HepG2 (cell line): Measurements from ENCODE around the gene MAIP1. TPM values are rescaled to one million over a fixed set of nuclear protein-coding genes. Genes with fewer than 3 reads are reported as not detected.
A peak's percentile ranks its signal among the peaks of the same experiment; 100 is the strongest.

ENCODE experiments used
- CEBPG ChIP-seq: IDR thresholded peaks from 2 replicates; pipeline ENCODE4 v1.6.1; 2016
- FOXJ3 ChIP-seq: sonication (generic); formaldehyde crosslinking; IDR thresholded peaks from 2 replicates; pipeline ENCODE4 v1.4.0; 2020; ENCODE audit warnings: missing genetic modification reagents, mild to moderate bottlenecking, borderline replicate concordance
- GFI1 ChIP-seq: sonication (generic); formaldehyde crosslinking; IDR thresholded peaks from 2 replicates; pipeline ENCODE4 v1.5.0; 2020; ENCODE audit warnings: missing genetic modification reagents, mild to moderate bottlenecking, borderline replicate concordance
- HHEX ChIP-seq: IDR thresholded peaks from 2 replicates; pipeline ENCODE4 v1.6.1; 2016; ENCODE audit warnings: control low read depth
- KAT7 ChIP-seq: IDR thresholded peaks from 2 replicates; pipeline ENCODE4 v1.6.1; 2018; ENCODE audit warnings: borderline replicate concordance, missing compliant biosample characterization
- KDM5A ChIP-seq: fragments of 200-600 bp; sonication (generic); IDR thresholded peaks from 2 replicates; pipeline ENCODE4 v1.7.0; 2018; ENCODE audit warnings: antibody characterized with exemption, mild to moderate bottlenecking, low read length, borderline replicate concordance
- MXD4 ChIP-seq: IDR thresholded peaks from 2 replicates; pipeline ENCODE4 v1.6.1; 2016; ENCODE audit warnings: mild to moderate bottlenecking, missing biosample characterization, missing genetic modification reagents
- MZF1 ChIP-seq: sonication (generic); formaldehyde crosslinking; IDR thresholded peaks from 2 replicates; pipeline ENCODE4 v1.8.1; 2023; ENCODE audit warnings: mild to moderate bottlenecking, missing genetic modification reagents, borderline replicate concordance
- RBM39 ChIP-seq: fragments of 200-400 bp; formaldehyde crosslinking; IDR thresholded peaks from one replicate; pipeline ENCODE4 v1.6.1; 2018; ENCODE audit warnings: antibody characterized with exemption, mild to moderate bottlenecking, low read depth, low read length; ENCODE audit not compliant: poor library complexity, severe bottlenecking
- SATB2 ChIP-seq: sonication (generic); formaldehyde crosslinking; IDR thresholded peaks from 2 replicates; pipeline ENCODE4 v1.5.0; 2020; ENCODE audit warnings: missing genetic modification reagents
- SMAD1 ChIP-seq: sonication (generic); formaldehyde crosslinking; IDR thresholded peaks from 2 replicates; pipeline ENCODE4 v1.4.0; 2020; ENCODE audit warnings: missing genetic modification reagents, low read depth, mild to moderate bottlenecking, borderline replicate concordance
- SMAD3 ChIP-seq: sonication (generic); formaldehyde crosslinking; IDR thresholded peaks from 2 replicates; pipeline ENCODE4 v1.4.0; 2020; ENCODE audit warnings: missing genetic modification reagents
- SP4 ChIP-seq: sonication (generic); formaldehyde crosslinking; IDR thresholded peaks from 2 replicates; pipeline ENCODE4 v1.8.1; 2023; ENCODE audit warnings: mild to moderate bottlenecking, missing genetic modification reagents
- ZNF136 ChIP-seq: sonication (generic); formaldehyde crosslinking; IDR thresholded peaks from 2 replicates; pipeline ENCODE4 v1.8.1; 2022; ENCODE audit warnings: low read depth, mild to moderate bottlenecking, moderate library complexity, missing genetic modification reagents
- ZNF180 ChIP-seq: sonication (generic); formaldehyde crosslinking; IDR thresholded peaks from 2 replicates; pipeline ENCODE4 v1.4.0; 2020; ENCODE audit warnings: low read depth, missing genetic modification reagents, borderline replicate concordance
- ZNF224 ChIP-seq: sonication (generic); formaldehyde crosslinking; IDR thresholded peaks from 2 replicates; pipeline ENCODE4 v1.5.0; 2020; ENCODE audit warnings: mild to moderate bottlenecking, missing genetic modification reagents
- ZNF33A ChIP-seq: sonication (generic); formaldehyde crosslinking; IDR thresholded peaks from 2 replicates; pipeline ENCODE4 v1.5.1; 2020; ENCODE audit warnings: missing genetic modification reagents, mild to moderate bottlenecking, moderate library complexity, borderline replicate concordance
- ZNF530 ChIP-seq: sonication (generic); formaldehyde crosslinking; IDR thresholded peaks from 2 replicates; pipeline ENCODE4 v1.5.0; 2020; ENCODE audit warnings: low read depth, mild to moderate bottlenecking, missing genetic modification reagents
- ZZZ3 ChIP-seq: sonication (generic); formaldehyde crosslinking; IDR thresholded peaks from 2 replicates; pipeline ENCODE4 v1.4.0; 2020; ENCODE audit warnings: missing genetic modification reagents, mild to moderate bottlenecking, borderline replicate concordance
- polyA plus RNA-seq, 8 experiments: library from polyadenylated mRNA; depleted of rRNA in 3 of 8; stranded (reverse) in 7 of 8; unstranded in 1 of 8; fragments of >200 nt; fragmentation: Illumina TruSeq in 4 of 8; extraction: Trizol in 4 of 8; gene quantifications; 2 replicates each; pipeline versions ENCODE4 v1.2.1 to v1.2.3, GENCODE V29; 2011 to 2016; ENCODE audit warnings: low read depth in 4 of 8, missing spikeins in 1 of 8, mixed read lengths in 1 of 8; ENCODE audit not compliant: insufficient read depth in 1 of 8
- total RNA-seq, 5 experiments: library from RNA; depleted of rRNA; stranded (reverse); fragments of >200 nt; fragmentation: Illumina TruSeq; extraction: Trizol; gene quantifications; 2 replicates each; pipeline ENCODE4 v1.2.3, GENCODE V29; 2016; ENCODE audit warnings: low read depth in 1 of 5
- TF ChIP-seq, protein P1 (sequence below): IDR thresholded peaks from 2 replicates; pipeline ENCODE4 v1.6.1; 2018; ENCODE audit warnings: missing genetic modification reagents, mild to moderate bottlenecking, missing compliant biosample characterization
- TF ChIP-seq, protein P2 (sequence below): sonication (generic); formaldehyde crosslinking; IDR thresholded peaks from 2 replicates; pipeline ENCODE4 v1.5.1; 2020; ENCODE audit warnings: mild to moderate bottlenecking, missing genetic modification reagents, borderline replicate concordance
- TF ChIP-seq, protein P3 (sequence below): sonication (generic); formaldehyde crosslinking; IDR thresholded peaks from 2 replicates; pipeline ENCODE4 v1.5.0; 2020; ENCODE audit warnings: mild to moderate bottlenecking, missing genetic modification reagents
- TF ChIP-seq, protein P4 (sequence below): sonication (generic); formaldehyde crosslinking; IDR thresholded peaks from 2 replicates; pipeline ENCODE4 v1.5.0; 2020; ENCODE audit warnings: mild to moderate bottlenecking, low read depth, missing genetic modification reagents, borderline replicate concordance

Gene MAIP1
- total and polyA plus RNA-seq, 2 of the 13 experiments (the other 11 are each of a cell fraction or from before 2014, with no cell fraction given) = 22.3 to 72.9 TPM

DNA sequence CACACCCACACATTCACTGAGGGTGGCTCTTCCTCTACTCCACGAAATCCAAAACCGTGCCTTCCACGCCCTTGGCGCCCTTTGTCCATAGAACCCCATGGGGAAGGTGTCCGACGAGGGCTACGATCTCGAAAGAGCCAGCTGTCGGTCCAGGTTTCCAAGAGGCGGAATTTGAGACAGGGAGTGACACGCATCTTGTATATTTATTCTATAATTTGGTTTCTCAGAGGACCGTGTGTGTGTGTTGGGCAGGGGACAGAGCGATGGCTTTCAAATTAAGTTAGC is 43.6 kb upstream of the MAIP1 start (continued):
- TF ChIP-seq KAT7 (CRISPR knock-in tag) (no peak), ZZZ3 (CRISPR knock-in tag) (no peak), ZNF33A (CRISPR knock-in tag) (no peak), ZNF224 (no peak), RBM39 (no peak), FOXJ3 (no peak), KDM5A (0 out of 2 replicates have a peak, but pooled peaks have one; percentile 47), ZNF180 (CRISPR knock-in tag) (no peak), SMAD1 (CRISPR knock-in tag) (0 out of 2 replicates have a peak, but pooled peaks have one; percentile 2), SMAD3 (CRISPR knock-in tag) (no peak), SP4 (CRISPR knock-in tag) (no peak), CEBPG (CRISPR knock-in tag) (no peak), SATB2 (CRISPR knock-in tag) (no peak), ZNF530 (CRISPR knock-in tag) (no peak), GFI1 (0 out of 2 replicates have a peak, but pooled peaks have one; percentile 9), ZNF136 (CRISPR knock-in tag) (no peak), HHEX (CRISPR knock-in tag) (no peak), MXD4 (CRISPR knock-in tag) (no peak), MZF1 (CRISPR knock-in tag) (0 out of 2 replicates have a peak, but pooled peaks have one; percentile 13)
- TF ChIP-seq, protein P1, sequence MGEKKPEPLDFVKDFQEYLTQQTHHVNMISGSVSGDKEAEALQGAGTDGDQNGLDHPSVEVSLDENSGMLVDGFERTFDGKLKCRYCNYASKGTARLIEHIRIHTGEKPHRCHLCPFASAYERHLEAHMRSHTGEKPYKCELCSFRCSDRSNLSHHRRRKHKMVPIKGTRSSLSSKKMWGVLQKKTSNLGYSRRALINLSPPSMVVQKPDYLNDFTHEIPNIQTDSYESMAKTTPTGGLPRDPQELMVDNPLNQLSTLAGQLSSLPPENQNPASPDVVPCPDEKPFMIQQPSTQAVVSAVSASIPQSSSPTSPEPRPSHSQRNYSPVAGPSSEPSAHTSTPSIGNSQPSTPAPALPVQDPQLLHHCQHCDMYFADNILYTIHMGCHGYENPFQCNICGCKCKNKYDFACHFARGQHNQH (CRISPR knock-in tag) = no peak
- TF ChIP-seq, protein P2, sequence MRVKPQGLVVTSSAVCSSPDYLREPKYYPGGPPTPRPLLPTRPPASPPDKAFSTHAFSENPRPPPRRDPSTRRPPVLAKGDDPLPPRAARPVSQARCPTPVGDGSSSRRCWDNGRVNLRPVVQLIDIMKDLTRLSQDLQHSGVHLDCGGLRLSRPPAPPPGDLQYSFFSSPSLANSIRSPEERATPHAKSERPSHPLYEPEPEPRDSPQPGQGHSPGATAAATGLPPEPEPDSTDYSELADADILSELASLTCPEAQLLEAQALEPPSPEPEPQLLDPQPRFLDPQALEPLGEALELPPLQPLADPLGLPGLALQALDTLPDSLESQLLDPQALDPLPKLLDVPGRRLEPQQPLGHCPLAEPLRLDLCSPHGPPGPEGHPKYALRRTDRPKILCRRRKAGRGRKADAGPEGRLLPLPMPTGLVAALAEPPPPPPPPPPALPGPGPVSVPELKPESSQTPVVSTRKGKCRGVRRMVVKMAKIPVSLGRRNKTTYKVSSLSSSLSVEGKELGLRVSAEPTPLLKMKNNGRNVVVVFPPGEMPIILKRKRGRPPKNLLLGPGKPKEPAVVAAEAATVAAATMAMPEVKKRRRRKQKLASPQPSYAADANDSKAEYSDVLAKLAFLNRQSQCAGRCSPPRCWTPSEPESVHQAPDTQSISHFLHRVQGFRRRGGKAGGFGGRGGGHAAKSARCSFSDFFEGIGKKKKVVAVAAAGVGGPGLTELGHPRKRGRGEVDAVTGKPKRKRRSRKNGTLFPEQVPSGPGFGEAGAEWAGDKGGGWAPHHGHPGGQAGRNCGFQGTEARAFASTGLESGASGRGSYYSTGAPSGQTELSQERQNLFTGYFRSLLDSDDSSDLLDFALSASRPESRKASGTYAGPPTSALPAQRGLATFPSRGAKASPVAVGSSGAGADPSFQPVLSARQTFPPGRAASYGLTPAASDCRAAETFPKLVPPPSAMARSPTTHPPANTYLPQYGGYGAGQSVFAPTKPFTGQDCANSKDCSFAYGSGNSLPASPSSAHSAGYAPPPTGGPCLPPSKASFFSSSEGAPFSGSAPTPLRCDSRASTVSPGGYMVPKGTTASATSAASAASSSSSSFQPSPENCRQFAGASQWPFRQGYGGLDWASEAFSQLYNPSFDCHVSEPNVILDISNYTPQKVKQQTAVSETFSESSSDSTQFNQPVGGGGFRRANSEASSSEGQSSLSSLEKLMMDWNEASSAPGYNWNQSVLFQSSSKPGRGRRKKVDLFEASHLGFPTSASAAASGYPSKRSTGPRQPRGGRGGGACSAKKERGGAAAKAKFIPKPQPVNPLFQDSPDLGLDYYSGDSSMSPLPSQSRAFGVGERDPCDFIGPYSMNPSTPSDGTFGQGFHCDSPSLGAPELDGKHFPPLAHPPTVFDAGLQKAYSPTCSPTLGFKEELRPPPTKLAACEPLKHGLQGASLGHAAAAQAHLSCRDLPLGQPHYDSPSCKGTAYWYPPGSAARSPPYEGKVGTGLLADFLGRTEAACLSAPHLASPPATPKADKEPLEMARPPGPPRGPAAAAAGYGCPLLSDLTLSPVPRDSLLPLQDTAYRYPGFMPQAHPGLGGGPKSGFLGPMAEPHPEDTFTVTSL (CRISPR knock-in tag) = no peak
- TF ChIP-seq, protein P3, sequence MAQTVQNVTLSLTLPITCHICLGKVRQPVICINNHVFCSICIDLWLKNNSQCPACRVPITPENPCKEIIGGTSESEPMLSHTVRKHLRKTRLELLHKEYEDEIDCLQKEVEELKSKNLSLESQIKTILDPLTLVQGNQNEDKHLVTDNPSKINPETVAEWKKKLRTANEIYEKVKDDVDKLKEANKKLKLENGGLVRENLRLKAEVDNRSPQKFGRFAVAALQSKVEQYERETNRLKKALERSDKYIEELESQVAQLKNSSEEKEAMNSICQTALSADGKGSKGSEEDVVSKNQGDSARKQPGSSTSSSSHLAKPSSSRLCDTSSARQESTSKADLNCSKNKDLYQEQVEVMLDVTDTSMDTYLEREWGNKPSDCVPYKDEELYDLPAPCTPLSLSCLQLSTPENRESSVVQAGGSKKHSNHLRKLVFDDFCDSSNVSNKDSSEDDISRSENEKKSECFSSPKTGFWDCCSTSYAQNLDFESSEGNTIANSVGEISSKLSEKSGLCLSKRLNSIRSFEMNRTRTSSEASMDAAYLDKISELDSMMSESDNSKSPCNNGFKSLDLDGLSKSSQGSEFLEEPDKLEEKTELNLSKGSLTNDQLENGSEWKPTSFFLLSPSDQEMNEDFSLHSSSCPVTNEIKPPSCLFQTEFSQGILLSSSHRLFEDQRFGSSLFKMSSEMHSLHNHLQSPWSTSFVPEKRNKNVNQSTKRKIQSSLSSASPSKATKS (CRISPR knock-in tag) = 0 out of 2 replicates have a peak, but pooled peaks have one; percentile 64
- TF ChIP-seq, protein P4, sequence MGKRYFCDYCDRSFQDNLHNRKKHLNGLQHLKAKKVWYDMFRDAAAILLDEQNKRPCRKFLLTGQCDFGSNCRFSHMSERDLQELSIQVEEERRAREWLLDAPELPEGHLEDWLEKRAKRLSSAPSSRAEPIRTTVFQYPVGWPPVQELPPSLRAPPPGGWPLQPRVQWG (CRISPR knock-in tag) = no peak
